GM20431 (cell line): ENCODE results near the gene ZBTB8A.

Experiments
- in situ Hi-C: fragments of 300-500 bp; cut with MseI, MboI; formaldehyde crosslinking; loops from one replicate; pipeline ENCODE4 v1.15.0; 2020; ENCODE audit warnings: low sequenced_read_pairs; ENCODE audit not compliant: unreplicated experiment

The ZBTB8A gene

DNA sequence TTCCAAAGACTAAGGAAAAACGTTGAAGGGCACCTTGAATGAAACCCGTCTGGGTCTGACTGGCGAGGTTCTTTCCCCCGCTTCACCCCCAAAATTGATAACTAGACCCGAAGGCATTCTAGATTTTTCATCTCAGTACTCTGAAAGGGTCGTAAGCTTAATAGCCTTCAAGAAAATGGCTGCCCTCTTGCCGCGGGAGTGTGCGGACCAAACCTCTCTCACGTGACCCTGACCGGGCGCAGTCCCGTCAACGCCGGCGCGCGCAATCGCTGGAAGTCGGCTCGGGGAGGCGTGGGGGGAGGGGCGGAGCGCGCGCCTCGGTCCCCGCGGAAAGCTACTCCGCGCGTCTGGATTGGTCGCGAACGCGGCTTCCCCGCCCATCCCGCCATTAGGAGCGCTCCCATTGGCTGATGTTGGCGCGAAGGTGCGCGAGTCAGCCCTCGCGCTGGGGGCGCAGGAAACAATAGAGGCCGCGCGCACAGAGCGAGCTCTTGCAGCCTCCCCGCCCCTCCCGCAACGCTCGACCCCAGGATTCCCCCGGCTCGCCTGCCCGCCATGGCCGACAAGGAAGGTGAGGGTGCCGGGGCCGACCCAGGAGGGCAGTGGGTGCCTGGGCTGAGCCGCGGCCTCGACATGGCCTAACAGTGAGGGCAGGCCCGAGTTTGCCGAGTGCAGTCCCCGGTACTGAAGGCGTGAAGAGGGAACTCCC lies 111.7 kb downstream of the ZBTB8A start, which contains the start of gene RBBP4:
TSS of gene RBBP4 (plus strand) at position 457 of the 709 bp plus-strand sequence. CDS start at position 556, 99 bp downstream.
- in situ Hi-C loops: no loop called here

GRCh38 chr1:32651461-32652073 lies 112.3 kb downstream of the ZBTB8A start:
- in situ Hi-C loops: no loop called here

DNA sequence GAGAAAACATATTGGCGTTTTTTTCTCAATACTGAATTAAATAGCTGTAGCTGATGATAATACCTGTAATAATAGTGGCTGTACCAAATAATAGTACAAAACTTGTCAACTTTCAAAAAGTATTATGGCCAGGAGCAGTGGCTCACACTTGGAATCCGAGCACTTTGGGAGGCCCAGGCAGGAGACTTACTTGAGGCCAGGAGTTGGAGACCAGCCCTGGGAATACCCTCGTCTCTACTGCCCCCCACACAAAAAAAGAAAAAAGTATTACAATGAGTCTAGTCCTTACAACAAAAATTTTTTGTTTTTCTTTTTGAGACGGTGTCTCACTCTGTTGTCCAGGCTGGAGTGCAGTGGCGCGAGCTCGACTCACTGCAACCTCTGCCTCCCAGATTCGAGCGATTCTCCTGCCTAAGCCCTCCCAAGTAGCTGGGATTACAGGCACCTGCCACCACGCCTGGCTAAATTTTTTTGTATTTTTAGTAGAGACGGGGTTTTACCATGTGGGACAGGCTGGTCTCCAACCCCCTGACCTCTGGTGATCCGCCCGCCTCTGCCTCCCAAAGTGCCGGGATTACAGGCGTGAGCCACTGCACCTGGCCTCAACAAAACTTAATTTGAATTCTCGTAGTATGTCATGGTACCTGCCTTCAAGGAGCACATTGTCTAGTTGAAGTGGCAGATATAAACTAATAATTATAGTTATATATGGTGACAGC lies 113.2 kb downstream of the ZBTB8A start:
- in situ Hi-C loops: no loop called here
